ENCODE results near the gene CDCP1. TPM values are rescaled to one million over a fixed set of nuclear protein-coding genes. Genes with fewer than 3 reads are reported as not detected.

Gene CDCP1
- total and polyA plus RNA-seq, 2 experiments from 2014 or later, result 0.12 TPM; not detected in 1

DNA sequence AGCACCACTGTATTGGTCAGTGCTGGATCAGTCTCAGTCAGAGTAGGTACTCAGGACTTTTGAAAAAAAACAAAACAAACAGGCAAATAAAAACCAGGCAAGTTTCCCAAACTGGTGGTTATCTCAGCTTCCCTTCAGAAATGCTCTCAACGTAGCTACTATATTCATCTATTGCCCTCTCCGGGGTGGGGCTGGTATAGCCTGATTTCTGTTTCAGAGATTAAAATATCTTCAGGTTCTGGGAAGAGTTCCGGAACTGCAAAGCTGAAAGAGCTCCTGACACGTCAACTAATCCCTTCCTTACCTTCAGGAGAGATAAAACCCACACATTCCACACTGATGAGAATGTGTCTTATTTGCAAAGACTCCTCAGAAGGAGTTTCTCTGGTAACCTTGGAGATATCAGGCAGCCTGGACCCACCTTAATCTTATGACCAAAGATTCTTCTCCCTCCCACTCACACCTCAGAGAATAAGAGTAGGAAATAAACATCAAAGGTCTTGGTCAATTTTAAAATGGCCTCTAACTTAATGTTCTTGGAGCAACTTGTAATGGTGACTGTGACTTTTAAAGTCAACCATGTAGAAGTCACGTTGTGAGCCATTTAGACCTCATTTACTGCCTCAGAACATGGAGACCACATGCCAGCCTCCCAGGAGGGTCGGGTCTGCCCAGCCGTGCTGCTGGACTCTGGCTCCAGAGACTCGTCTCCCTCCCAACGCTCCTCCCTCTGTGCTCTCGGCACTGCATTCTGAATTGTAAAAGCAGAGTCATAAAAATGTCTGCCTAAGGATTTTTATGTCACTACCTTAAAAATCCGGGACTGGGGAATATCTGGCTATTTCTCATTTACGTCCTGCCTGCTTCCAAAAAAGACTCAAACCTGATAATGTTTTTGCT lies 53.8 kb downstream of the CDCP1 start:
- Histone ChIP-seq H3K4me1 (ENCODE audit: low read depth) (peaks cover 10% of the 10 kb centered on the region), H3K36me3 (no peaks in the 10 kb centered on the region), H3K9me3 (ENCODE audit: low read depth) (no peaks in the 10 kb centered on the region), H3K4me3 (no peak overlapping the region), H3K27me3 (no peaks in the 10 kb centered on the region), H3K27ac (no peak overlapping the region)
- TF ChIP-seq, protein P1, sequence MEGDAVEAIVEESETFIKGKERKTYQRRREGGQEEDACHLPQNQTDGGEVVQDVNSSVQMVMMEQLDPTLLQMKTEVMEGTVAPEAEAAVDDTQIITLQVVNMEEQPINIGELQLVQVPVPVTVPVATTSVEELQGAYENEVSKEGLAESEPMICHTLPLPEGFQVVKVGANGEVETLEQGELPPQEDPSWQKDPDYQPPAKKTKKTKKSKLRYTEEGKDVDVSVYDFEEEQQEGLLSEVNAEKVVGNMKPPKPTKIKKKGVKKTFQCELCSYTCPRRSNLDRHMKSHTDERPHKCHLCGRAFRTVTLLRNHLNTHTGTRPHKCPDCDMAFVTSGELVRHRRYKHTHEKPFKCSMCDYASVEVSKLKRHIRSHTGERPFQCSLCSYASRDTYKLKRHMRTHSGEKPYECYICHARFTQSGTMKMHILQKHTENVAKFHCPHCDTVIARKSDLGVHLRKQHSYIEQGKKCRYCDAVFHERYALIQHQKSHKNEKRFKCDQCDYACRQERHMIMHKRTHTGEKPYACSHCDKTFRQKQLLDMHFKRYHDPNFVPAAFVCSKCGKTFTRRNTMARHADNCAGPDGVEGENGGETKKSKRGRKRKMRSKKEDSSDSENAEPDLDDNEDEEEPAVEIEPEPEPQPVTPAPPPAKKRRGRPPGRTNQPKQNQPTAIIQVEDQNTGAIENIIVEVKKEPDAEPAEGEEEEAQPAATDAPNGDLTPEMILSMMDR (IDR thresholded peaks at IDR 0.05; ENCODE audit: low read depth, low read length), result no peak
- DNase-seq (ENCODE audit: low read depth in 1 of 2, low spot score in 1 of 2), result peak in 1 of 2 donors; percentile 50

DNA sequence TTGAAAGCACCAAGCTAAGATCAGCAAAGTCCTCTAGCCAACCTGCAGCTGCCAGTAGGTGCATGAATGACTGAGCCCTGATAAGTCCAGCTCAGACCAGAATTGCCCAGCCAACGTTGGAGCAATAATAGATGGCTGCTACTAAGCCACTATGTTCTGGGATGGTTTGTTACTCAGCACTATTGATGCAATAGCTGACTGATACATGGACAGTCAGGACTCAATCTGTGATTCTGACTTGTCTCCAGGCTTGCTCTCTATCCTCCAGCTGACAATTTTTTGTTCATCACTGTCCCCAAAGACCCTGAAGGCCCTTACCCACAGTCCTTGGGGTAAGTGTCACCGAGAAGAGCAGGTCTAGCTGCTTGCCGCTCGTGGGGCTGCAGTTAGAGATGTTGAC lies 55.3 kb downstream of the CDCP1 start:
- Histone ChIP-seq H3K27me3 (no peaks in the 10 kb centered on the region), H3K4me3 (no peak overlapping the region), H3K36me3 (no peaks in the 10 kb centered on the region), H3K9me3 (ENCODE audit: low read depth) (no peaks in the 10 kb centered on the region), H3K4me1 (ENCODE audit: low read depth) (peaks cover 10% of the 10 kb centered on the region), H3K27ac (no peak overlapping the region)
- TF ChIP-seq, protein P1 (IDR thresholded peaks at IDR 0.05; ENCODE audit: low read depth, low read length), result no peak
- DNase-seq (ENCODE audit: low read depth in 1 of 2, low spot score in 1 of 2), result no peak

DNA sequence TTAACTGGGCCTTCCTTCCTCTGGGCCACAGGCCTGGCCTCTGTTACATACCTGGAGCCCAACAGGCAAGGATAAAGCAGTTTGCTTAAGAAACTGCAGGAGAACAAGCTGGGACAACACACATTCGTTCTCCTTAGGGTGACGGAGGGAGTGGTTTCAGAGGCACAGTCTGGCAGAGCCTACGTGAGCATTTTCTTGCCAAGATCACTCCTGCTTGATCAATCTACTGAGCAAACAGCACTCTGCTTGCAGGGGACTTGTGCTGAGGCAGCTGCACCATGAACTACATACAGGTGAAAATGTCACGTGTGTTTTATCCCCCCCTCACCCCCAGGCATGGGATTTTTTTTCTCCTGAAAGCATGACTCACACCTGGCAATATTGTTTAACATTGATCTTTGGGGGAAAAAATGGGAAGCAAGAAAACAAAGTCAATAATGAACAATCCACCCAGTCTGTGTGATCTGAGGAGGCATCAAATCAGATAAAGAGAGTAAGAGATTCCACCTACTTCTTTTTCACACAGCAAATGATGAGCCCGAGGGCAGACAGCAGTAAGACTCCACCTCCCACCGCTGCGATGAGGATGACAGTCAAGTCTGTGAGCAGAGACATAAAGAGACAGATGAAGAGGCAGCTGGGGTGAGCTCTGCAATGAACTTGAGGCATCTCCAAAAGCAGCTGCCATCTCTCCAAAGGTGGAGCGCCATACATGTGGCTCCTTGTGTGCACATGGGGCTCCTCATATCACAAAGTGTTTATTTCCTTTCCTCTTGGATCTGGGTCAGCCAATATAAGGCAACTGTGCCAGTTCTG lies 57.4 kb downstream of the CDCP1 start:
- TF ChIP-seq, protein P1 (IDR thresholded peaks at IDR 0.05; ENCODE audit: low read depth, low read length), result no peak

DNA sequence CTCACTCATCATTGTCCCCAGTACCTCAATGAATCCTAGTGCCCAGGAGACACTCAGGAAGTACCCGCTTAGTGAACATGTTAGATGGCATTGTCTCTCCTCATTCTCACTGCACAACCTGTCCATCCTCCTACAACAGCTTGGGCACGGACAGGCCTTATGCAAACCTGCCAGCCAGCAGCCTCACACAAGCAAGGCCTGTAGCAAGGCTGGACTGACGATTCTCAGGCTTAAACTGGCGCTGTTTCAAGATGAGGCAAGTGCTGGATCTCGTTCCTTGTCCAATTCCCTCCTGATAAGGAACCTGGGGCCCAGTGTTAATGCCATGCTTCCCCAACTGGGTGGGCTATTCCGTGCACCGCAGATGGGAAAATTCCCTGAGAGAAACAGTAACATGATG lies 59.0 kb downstream of the CDCP1 start:
- no peak overlapping the region for H3K27ac ChIP-seq
- H3K4me1 ChIP-seq (ENCODE audit: low read depth), result peaks cover 2% of the 10 kb centered on the region
- peak in 1 of 2 donors; percentile 60 for DNase-seq (ENCODE audit: low read depth in 1 of 2, low spot score in 1 of 2)
- no peaks in the 10 kb centered on the region for H3K36me3 ChIP-seq
- no peak overlapping the region for H3K4me3 ChIP-seq
- no peaks in the 10 kb centered on the region for H3K27me3 ChIP-seq
- TF ChIP-seq, protein P1 (IDR thresholded peaks at IDR 0.05; ENCODE audit: low read depth, low read length), result no peak
- no peaks in the 10 kb centered on the region for H3K9me3 ChIP-seq (ENCODE audit: low read depth)

More for the DNA sequence above, 57.4 kb downstream of the CDCP1 start:
- Histone ChIP-seq H3K9me3 (ENCODE audit: low read depth) (no peaks in the 10 kb centered on the region), H3K27ac (no peak overlapping the region), H3K4me3 (no peak overlapping the region), H3K27me3 (no peaks in the 10 kb centered on the region), H3K36me3 (no peaks in the 10 kb centered on the region), H3K4me1 (ENCODE audit: low read depth) (peaks cover 10% of the 10 kb centered on the region)
- DNase-seq (ENCODE audit: low read depth in 1 of 2, low spot score in 1 of 2), result no peak

DNA sequence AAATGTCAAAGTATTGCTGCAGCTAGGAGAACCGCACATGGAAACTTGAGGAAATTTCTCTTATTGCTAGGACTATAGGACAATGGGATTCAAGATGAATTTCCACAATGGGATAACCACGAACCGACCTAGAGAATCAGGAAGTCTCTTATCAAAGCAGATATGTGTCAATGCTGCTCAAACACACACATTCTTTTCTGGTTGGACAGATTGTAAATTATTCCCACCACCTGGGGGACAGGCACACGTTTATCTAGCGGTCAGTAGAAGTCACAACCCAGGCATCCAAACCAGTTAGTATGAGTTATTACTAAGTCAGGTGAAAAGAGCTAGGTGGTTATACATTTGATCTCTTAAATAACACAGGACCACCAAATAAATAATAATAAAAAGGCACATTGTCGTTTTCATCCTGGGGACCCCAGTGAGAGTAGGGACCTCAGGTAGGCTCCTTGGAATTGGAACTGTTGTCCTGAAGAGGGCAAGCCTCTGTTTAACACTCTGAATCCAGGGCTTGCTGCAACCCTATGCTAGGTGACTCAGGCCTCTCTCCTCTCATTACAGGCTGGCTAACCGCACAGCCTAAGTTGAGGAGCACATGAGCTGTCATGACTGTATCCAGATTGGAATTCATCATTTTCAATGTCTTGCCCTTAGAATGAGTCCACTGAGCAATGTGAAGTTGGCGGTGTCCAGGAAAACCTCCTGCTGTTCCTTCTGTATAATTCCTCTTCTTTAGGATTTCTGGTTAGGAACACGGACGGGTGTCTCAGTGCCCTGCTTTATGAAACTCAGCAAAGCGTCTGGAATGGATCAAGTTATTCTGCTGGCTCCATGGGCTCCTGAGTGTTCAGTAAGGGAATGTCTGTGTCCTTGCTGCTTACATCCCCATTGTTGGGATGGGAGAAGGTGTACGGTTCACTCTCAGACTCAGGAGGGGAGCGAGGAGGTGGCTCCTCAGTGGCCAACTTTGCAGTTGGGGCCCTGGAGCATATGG lies 61.1 kb downstream of the CDCP1 start:
- Histone ChIP-seq H3K27me3 (no peaks in the 10 kb centered on the region), H3K27ac (no peak overlapping the region), H3K9me3 (ENCODE audit: low read depth) (no peaks in the 10 kb centered on the region), H3K4me3 (no peak overlapping the region), H3K4me1 (ENCODE audit: low read depth) (no peaks in the 10 kb centered on the region), H3K36me3 (no peaks in the 10 kb centered on the region)
- DNase-seq (ENCODE audit: low read depth in 1 of 2, low spot score in 1 of 2), result peak in 1 of 2 donors; percentile 80
- TF ChIP-seq, protein P1 (IDR thresholded peaks at IDR 0.05; ENCODE audit: low read depth, low read length), result no peak
